Measurements from ENCODE around the gene CYFIP1.

Gene CYFIP1

GRCh38 chr15:22961762-22962161, 18.4 kb downstream of the CYFIP1 start:
- H3K27ac ChIP-seq = peak overlapping the region; percentile 86
- CTCF ChIA-PET = no interaction called here
- no peak for DNase-seq (ENCODE audit: low spot score)
- POLR2A ChIA-PET (ENCODE audit: low non-redundant PET) = no interaction called here
- no peak for TF ChIP-seq CTCF (conservative IDR thresholded peaks at IDR 0.05; ENCODE audit: low read depth)

- no peak for TF ChIP-seq CTCF (conservative IDR thresholded peaks at IDR 0.05; ENCODE audit: low read depth)
- no peak for DNase-seq (ENCODE audit: low spot score)
- H3K27ac ChIP-seq = peak overlapping the region; percentile 56
- ChIA-PET CTCF (no interaction called here), POLR2A (ENCODE audit: low non-redundant PET) (no interaction called here)
Observed at GRCh38 chr15:22960556-22960955, 19.6 kb downstream of the CYFIP1 start.

GRCh38 chr15:22960126-22960525, 20.0 kb downstream of the CYFIP1 start:
- no peak for DNase-seq (ENCODE audit: low spot score)
- TF ChIP-seq CTCF (conservative IDR thresholded peaks at IDR 0.05; ENCODE audit: low read depth) = no peak
- CTCF ChIA-PET = interaction anchor here (0.6 kb wide), 1 partner anchor 62 kb away, joined by 3 read pairs; no protein-coding TSS in a partner anchor
- peak overlapping the region; percentile 56 for H3K27ac ChIP-seq
- POLR2A ChIA-PET (ENCODE audit: low non-redundant PET) = no interaction called here

GRCh38 chr15:22959321-22960101, 20.7 kb downstream of the CYFIP1 start:
- TF ChIP-seq CTCF (conservative IDR thresholded peaks at IDR 0.05; ENCODE audit: low read depth) = no peak
- ChIA-PET POLR2A (ENCODE audit: low non-redundant PET) (no interaction called here), CTCF (interaction anchor here (0.6 kb wide), 1 partner anchor 63 kb away, joined by 3 read pairs; no protein-coding TSS in a partner anchor)
- H3K27ac ChIP-seq = peak overlapping the region; percentile 56; the same call in 1 of the 2 replicates
- no peak for DNase-seq (ENCODE audit: low spot score)

- CTCF ChIA-PET = no interaction called here
- DNase-seq (ENCODE audit: low spot score) = no peak
- peak overlapping the region; percentile 11; the same call in 1 of the 2 replicates for H3K27ac ChIP-seq
- POLR2A ChIA-PET (ENCODE audit: low non-redundant PET) = no interaction called here
- TF ChIP-seq CTCF (conservative IDR thresholded peaks at IDR 0.05; ENCODE audit: low read depth) = no peak
Observed at GRCh38 chr15:22958487-22959280, 21.5 kb downstream of the CYFIP1 start.

GRCh38 chr15:22956978-22957260, 23.2 kb downstream of the CYFIP1 start:
- TF ChIP-seq CTCF (conservative IDR thresholded peaks at IDR 0.05; ENCODE audit: low read depth) = no peak
- no peak for DNase-seq (ENCODE audit: low spot score)
- ChIA-PET POLR2A (ENCODE audit: low non-redundant PET) (no interaction called here), CTCF (no interaction called here)
- peak overlapping the region; percentile 23 for H3K27ac ChIP-seq
